ENCODE measurements around the gene KDM5B. TPM values are rescaled to one million over a fixed set of nuclear protein-coding genes. Genes with fewer than 3 reads are reported as not detected.

Gene KDM5B
- polyA plus RNA-seq, 3 donors = 3.4 to 12.5 (median 10.6) TPM

GRCh38 chr1:202742496-202742895, 65.7 kb downstream of the KDM5B start:
- no peak overlapping the region for H3K27ac ChIP-seq (ENCODE audit: low read depth in 1 of 2, low read length in 2 of 2)
- intact Hi-C loops (cut with micrococcal nuclease) = no loop called here
- H3K4me1 ChIP-seq (ENCODE audit: control insufficient read depth in 1 of 2, insufficient read depth in 2 of 2, low read length in 2 of 2) = peaks cover 6 to 10% of the 10 kb centered on the region in 2 donors
- no peaks in the 10 kb centered on the region for H3K79me2 ChIP-seq (ENCODE audit: insufficient read depth, low read length)
- Mint-ChIP-seq H3K36me3 (peaks cover 64 to 71% of the 10 kb centered on the region in 2 donors), H3K27me3 (ENCODE audit: low read depth in 3 of 3) (no peaks in the 10 kb centered on the region), H3K27ac (no peak overlapping the region), H3K9me3 (peaks cover 0 to 2% (median 0%) of the 10 kb centered on the region in 7 donors), H3K4me1 (peaks cover 22% of the 10 kb centered on the region), H3K4me3 (no peak overlapping the region)
- no peaks in the 10 kb centered on the region for H4K20me1 ChIP-seq (ENCODE audit: insufficient read depth, low read length)
- H3K4me3 ChIP-seq (replicated peaks in 1 of 3; ENCODE audit: low read depth in 2 of 3, low read length in 3 of 3) = no peak overlapping the region
- no peaks in the 10 kb centered on the region for H3K9me3 ChIP-seq (replicated peaks in 1 of 2; ENCODE audit: control insufficient read depth in 1 of 2, insufficient read depth in 1 of 2, low read length in 2 of 2)
- H3K27me3 ChIP-seq (ENCODE audit: control insufficient read depth in 2 of 2, insufficient read depth in 2 of 2, low read length in 2 of 2) = no peaks in the 10 kb centered on the region
- WGBS (ENCODE audit: insufficient coverage) = 79% methylated on average over 6 of the region's 6 CpGs
- H3K36me3 ChIP-seq (replicated peaks in 1 of 2; ENCODE audit: control insufficient read depth in 1 of 2, insufficient read depth in 2 of 2, low read length in 2 of 2) = peaks cover 36 to 75% of the 10 kb centered on the region in 2 donors
- DNase-seq = no peak
- no peak overlapping the region for H3K4me2 ChIP-seq (replicated peaks; ENCODE audit: extremely low read depth, low read length, poor library complexity, severe bottlenecking)
- TF ChIP-seq CTCF (IDR thresholded peaks at IDR 0.05) = no peak
- no peak overlapping the region for H2AFZ ChIP-seq (ENCODE audit: insufficient read depth, low read depth, low read length, poor library complexity, severe bottlenecking)
- H3K9ac ChIP-seq (ENCODE audit: insufficient read depth, low read length, poor library complexity, severe bottlenecking) = no peak overlapping the region

- no peaks in the 10 kb centered on the region for H3K79me2 ChIP-seq (ENCODE audit: insufficient read depth, low read length)
- DNase-seq = no peak
- H3K4me1 Mint-ChIP-seq = no peaks in the 10 kb centered on the region
- peaks cover 83% of the 10 kb centered on the region in 2 donors for H3K36me3 Mint-ChIP-seq
- no peaks in the 10 kb centered on the region for H4K20me1 ChIP-seq (ENCODE audit: insufficient read depth, low read length)
- H3K27me3 ChIP-seq (ENCODE audit: control insufficient read depth in 2 of 2, insufficient read depth in 2 of 2, low read length in 2 of 2) = no peaks in the 10 kb centered on the region
- no peak overlapping the region for H3K4me3 ChIP-seq (replicated peaks in 1 of 3; ENCODE audit: low read depth in 2 of 3, low read length in 3 of 3)
- no peak overlapping the region for H3K4me3 Mint-ChIP-seq
- H2AFZ ChIP-seq (ENCODE audit: insufficient read depth, low read depth, low read length, poor library complexity, severe bottlenecking) = no peak overlapping the region
- no peak overlapping the region for H3K9ac ChIP-seq (ENCODE audit: insufficient read depth, low read length, poor library complexity, severe bottlenecking)
- no peak overlapping the region for H3K4me2 ChIP-seq (replicated peaks; ENCODE audit: extremely low read depth, low read length, poor library complexity, severe bottlenecking)
- no peaks in the 10 kb centered on the region for H3K9me3 ChIP-seq (replicated peaks in 1 of 2; ENCODE audit: control insufficient read depth in 1 of 2, insufficient read depth in 1 of 2, low read length in 2 of 2)
- no peak overlapping the region for H3K27ac Mint-ChIP-seq
- intact Hi-C loops (cut with micrococcal nuclease) = no loop called here
- H3K27me3 Mint-ChIP-seq (ENCODE audit: low read depth in 3 of 3) = no peaks in the 10 kb centered on the region
- H3K27ac ChIP-seq (ENCODE audit: low read depth in 1 of 2, low read length in 2 of 2) = no peak overlapping the region
- WGBS (ENCODE audit: insufficient coverage) = 98% methylated on average over 10 of the region's 10 CpGs
- TF ChIP-seq CTCF (IDR thresholded peaks at IDR 0.05) = no peak
- H3K36me3 ChIP-seq (replicated peaks in 1 of 2; ENCODE audit: control insufficient read depth in 1 of 2, insufficient read depth in 2 of 2, low read length in 2 of 2) = peaks cover 74 to 98% of the 10 kb centered on the region in 2 donors
- no peaks in the 10 kb centered on the region for H3K4me1 ChIP-seq (ENCODE audit: control insufficient read depth in 1 of 2, insufficient read depth in 2 of 2, low read length in 2 of 2)
- H3K9me3 Mint-ChIP-seq = peaks cover 0 to 2% (median 0%) of the 10 kb centered on the region in 7 donors
Measured at GRCh38 chr1:202733251-202733650, 75.0 kb downstream of the KDM5B start.

Measured in CD14-positive monocyte (primary cell).